HG03095 (cell line): ENCODE data around the gene S1PR1.
"Not testable (repeated sequence)": the region's sequence is repeated elsewhere in the genome, so short reads cannot be mapped to it uniquely, and the experiment has no call there.

ENCODE experiments used
- ATAC-seq: cut with Tn5 transposase; IDR thresholded peaks from one replicate; pipeline ENCODE4 v1.9.1; 2021; ENCODE audit warnings: moderate library complexity; ENCODE audit not compliant: unreplicated experiment

S1PR1 gene

GRCh38 chr1:101219924-101220870 lies 16.6 kb upstream of the S1PR1 start:
- no peak for ATAC-seq

- no peak for ATAC-seq
Observed at GRCh38 chr1:101220906-101221305, 15.9 kb upstream of the S1PR1 start.

GRCh38 chr1:101221945-101222429 lies 14.8 kb upstream of the S1PR1 start:
- peak; percentile 98 for ATAC-seq

GRCh38 chr1:101227837-101228236 lies 9.0 kb upstream of the S1PR1 start:
- ATAC-seq: no peak

- ATAC-seq: no peak
Observed at GRCh38 chr1:101228424-101229134, 8.2 kb upstream of the S1PR1 start.

GRCh38 chr1:101232182-101232581 lies 4.6 kb upstream of the S1PR1 start:
- not testable (repeated sequence) for ATAC-seq

- no peak for ATAC-seq
Observed at GRCh38 chr1:101233495-101233894, 3.3 kb upstream of the S1PR1 start.

GRCh38 chr1:101235216-101235695 lies 1.6 kb upstream of the S1PR1 start:
- no peak for ATAC-seq

- ATAC-seq: peak; percentile 55
Observed at GRCh38 chr1:101235696-101236515, 913 bp upstream of the S1PR1 start.

GRCh38 chr1:101237229-101237837 lies 514 bp downstream of the S1PR1 start:
- no peak for ATAC-seq

- no peak for ATAC-seq
Observed at GRCh38 chr1:101238031-101238628, 1.3 kb downstream of the S1PR1 start.

GRCh38 chr1:101238681-101239094 lies 1.9 kb downstream of the S1PR1 start:
- no peak for ATAC-seq

GRCh38 chr1:101239095-101240040 lies 2.5 kb downstream of the S1PR1 start:
- ATAC-seq: no peak

GRCh38 chr1:101240041-101240430 lies 3.2 kb downstream of the S1PR1 start:
- no peak for ATAC-seq

- ATAC-seq: peak; percentile 43
Observed at GRCh38 chr1:101241485-101242225, 4.8 kb downstream of the S1PR1 start.

- no peak for ATAC-seq
Observed at GRCh38 chr1:101242324-101243050, 5.7 kb downstream of the S1PR1 start.

- no peak for ATAC-seq
Observed at GRCh38 chr1:101243751-101244150, 6.9 kb downstream of the S1PR1 start.

GRCh38 chr1:101244842-101245241 lies 8.0 kb downstream of the S1PR1 start:
- ATAC-seq: no peak
